ENCODE data around the gene TMEM91.

TMEM91 gene

GRCh38 chr19:41412953-41413352 is 36.6 kb downstream of the TMEM91 start:
- DNase-seq = no peak

GRCh38 chr19:41413947-41414346 is 37.6 kb downstream of the TMEM91 start:
- DNase-seq = no peak

GRCh38 chr19:41414461-41414860 is 38.1 kb downstream of the TMEM91 start:
- no peak for DNase-seq

- no peak for DNase-seq
These were observed 38.8 kb downstream of the TMEM91 start for GRCh38 chr19:41415154-41415571.

GRCh38 chr19:41416194-41416674 is 39.9 kb downstream of the TMEM91 start:
- DNase-seq = no peak

GRCh38 chr19:41420101-41420880 is 44.0 kb downstream of the TMEM91 start:
- DNase-seq = no peak

- no peak for DNase-seq
These were observed 45.0 kb downstream of the TMEM91 start for GRCh38 chr19:41421314-41421713.

- DNase-seq = no peak
These were observed 45.6 kb downstream of the TMEM91 start for GRCh38 chr19:41421973-41422372.

- DNase-seq = no peak
These were observed 46.1 kb downstream of the TMEM91 start for GRCh38 chr19:41422456-41422855.

- no peak for DNase-seq
These were observed 46.6 kb downstream of the TMEM91 start for GRCh38 chr19:41422955-41423354.

- no peak for DNase-seq
These were observed 48.2 kb downstream of the TMEM91 start for GRCh38 chr19:41424335-41425173.

GRCh38 chr19:41425174-41426115 is 49.1 kb downstream of the TMEM91 start:
- no peak for DNase-seq

GRCh38 chr19:41426116-41426841 is 49.9 kb downstream of the TMEM91 start:
- DNase-seq = no peak

- peak; percentile 67 for DNase-seq
These were observed 50.8 kb downstream of the TMEM91 start, which contains the start of gene B3GNT8 for GRCh38 chr19:41426952-41427646. TSS of gene B3GNT8 (minus strand) at chr19:41427374. CDS start at chr19:41426778, 596 bp downstream.

- DNase-seq = peak; percentile 50
These were observed 51.5 kb downstream of the TMEM91 start for GRCh38 chr19:41427647-41428480.

GRCh38 chr19:41428481-41428859 is 52.1 kb downstream of the TMEM91 start:
- DNase-seq = no peak

GRCh38 chr19:41430922-41431321 is 54.6 kb downstream of the TMEM91 start:
- DNase-seq = no peak

- DNase-seq = no peak
These were observed 55.4 kb downstream of the TMEM91 start for GRCh38 chr19:41431426-41432386.

GRCh38 chr19:41433171-41433570 is 56.8 kb downstream of the TMEM91 start:
- no peak for DNase-seq
